Measurements from ENCODE around the gene MPC1. TPM values are rescaled to one million over a fixed set of nuclear protein-coding genes. Genes with fewer than 3 reads are reported as not detected.
"Not testable (repeated sequence)": the region's sequence is repeated elsewhere in the genome, so short reads cannot be mapped to it uniquely, and the experiment has no call there.

MPC1 gene
- total and polyA plus RNA-seq, 8 donors, result 36.5 to 56.7 (median 42.8) TPM

DNA sequence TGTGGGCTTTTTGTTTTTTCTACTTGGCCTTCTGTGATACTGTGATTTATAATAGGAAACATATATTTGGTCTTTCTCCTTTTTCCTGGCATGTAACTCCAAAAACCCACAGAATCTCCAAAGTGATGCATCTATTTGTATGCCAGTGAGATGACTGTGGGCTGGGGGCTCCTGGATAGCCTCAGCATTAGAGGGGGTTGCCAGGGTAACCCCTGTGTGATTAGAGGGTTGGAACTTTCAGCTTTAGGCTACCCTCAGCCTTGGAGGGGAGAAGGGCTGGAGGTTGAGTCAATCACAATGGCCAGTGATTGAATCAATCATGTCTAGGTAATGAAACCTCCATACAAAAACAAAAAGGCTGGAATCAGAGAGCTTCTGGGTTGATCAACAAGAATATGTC is 29.8 kb downstream of the MPC1 start:
- H3K36me3 ChIP-seq, result no peaks in the 10 kb centered on the region
- H3K27me3 ChIP-seq, result no peaks in the 10 kb centered on the region
- ATAC-seq (no peak), DNase-seq (no peak)
- H3K27ac ChIP-seq, result no peak overlapping the region
- no peaks in the 10 kb centered on the region for H3K4me1 ChIP-seq
- H3K4me3 ChIP-seq, result no peak overlapping the region
- intact Hi-C loops (cut with DNase I), result no loop called here
- TF ChIP-seq, protein P1, sequence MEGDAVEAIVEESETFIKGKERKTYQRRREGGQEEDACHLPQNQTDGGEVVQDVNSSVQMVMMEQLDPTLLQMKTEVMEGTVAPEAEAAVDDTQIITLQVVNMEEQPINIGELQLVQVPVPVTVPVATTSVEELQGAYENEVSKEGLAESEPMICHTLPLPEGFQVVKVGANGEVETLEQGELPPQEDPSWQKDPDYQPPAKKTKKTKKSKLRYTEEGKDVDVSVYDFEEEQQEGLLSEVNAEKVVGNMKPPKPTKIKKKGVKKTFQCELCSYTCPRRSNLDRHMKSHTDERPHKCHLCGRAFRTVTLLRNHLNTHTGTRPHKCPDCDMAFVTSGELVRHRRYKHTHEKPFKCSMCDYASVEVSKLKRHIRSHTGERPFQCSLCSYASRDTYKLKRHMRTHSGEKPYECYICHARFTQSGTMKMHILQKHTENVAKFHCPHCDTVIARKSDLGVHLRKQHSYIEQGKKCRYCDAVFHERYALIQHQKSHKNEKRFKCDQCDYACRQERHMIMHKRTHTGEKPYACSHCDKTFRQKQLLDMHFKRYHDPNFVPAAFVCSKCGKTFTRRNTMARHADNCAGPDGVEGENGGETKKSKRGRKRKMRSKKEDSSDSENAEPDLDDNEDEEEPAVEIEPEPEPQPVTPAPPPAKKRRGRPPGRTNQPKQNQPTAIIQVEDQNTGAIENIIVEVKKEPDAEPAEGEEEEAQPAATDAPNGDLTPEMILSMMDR (IDR thresholded peaks at IDR 0.05), result no peak
- H3K9me3 ChIP-seq, result peaks cover 0 to 10% of the 10 kb centered on the region in 2 donors

DNA sequence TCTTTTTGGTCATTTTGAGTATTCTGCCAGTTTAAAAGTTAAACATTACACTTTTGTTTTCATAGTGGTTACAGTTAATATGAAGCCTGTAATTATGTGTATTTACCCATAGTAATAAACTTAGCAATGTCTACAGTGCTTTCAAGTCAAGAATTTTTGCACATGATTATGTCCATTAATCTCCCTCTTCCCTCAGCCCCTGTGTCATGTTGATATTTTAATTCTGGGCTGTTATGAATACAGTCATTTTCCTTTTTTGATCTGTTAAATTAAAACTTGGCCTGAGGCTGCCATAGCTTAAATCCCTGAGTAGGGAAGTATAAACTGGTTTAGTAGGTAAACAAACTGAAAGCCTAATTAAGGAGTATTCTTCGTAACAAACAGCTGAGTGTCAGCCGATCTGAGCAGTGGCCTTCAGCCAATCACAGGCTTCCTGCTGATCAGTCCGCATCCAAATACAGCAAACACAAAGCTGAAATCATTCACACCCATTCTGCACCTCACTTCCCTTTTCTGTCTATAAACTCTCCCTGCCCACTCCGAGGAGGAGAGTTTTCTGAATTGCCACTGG is 30.9 kb downstream of the MPC1 start:
- ATAC-seq, result peak; percentile 78
- H3K27ac ChIP-seq, result no peak overlapping the region
- H3K9me3 ChIP-seq, result peaks cover 0 to 10% of the 10 kb centered on the region in 2 donors
- intact Hi-C loops (cut with DNase I), result no loop called here
- H3K36me3 ChIP-seq, result no peaks in the 10 kb centered on the region
- H3K4me3 ChIP-seq, result no peak overlapping the region
- peaks cover 0 to 5% of the 10 kb centered on the region in 2 donors for H3K4me1 ChIP-seq
- no peaks in the 10 kb centered on the region for H3K27me3 ChIP-seq
- TF ChIP-seq, protein P1 (IDR thresholded peaks at IDR 0.05), result no peak
- DNase-seq, result peak in 2 of 4 donors; percentile 15 to 37

DNA sequence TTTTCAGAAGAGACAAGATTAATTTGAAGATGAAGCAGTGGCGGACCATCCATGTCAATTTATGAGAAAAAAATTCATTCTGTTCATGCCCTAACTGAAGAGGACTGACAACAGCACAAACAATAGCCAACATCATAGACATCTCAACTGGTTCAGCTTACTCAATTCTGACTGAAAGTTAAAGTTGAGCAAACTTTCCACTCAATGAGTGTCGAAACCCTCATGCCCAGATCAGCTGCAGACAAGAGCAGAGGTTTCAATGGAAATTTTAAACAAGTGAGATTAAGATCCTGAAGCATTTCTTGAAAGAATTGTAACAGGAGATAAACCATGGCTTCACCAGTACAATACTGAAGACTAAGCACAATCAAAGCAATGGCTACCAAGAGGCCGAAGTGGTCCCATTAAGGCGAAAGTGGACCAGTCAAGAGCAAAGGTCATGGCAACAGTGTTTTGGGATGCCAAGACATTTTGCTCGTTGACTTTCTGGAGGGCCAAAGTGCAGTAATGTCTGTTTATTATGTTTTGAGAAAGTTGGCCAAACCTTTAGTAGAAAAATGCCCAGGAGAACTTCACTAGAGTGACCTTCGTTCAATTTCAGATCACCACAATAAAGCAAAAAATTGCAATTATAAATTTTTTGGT is 34.3 kb downstream of the MPC1 start:
- Histone ChIP-seq H3K36me3 (no peaks in the 10 kb centered on the region), H3K4me1 (peaks cover 0 to 7% of the 10 kb centered on the region in 2 donors), H3K27me3 (no peaks in the 10 kb centered on the region), H3K4me3 (no peak overlapping the region), H3K27ac (no peak overlapping the region), H3K9me3 (peaks cover 0 to 10% of the 10 kb centered on the region in 2 donors)
- intact Hi-C loops (cut with DNase I), result no loop called here
- ATAC-seq (no peak), DNase-seq (no peak)
- TF ChIP-seq, protein P1 (IDR thresholded peaks at IDR 0.05), result no peak

- H3K4me1 ChIP-seq, result peaks cover 0 to 11% of the 10 kb centered on the region in 2 donors
- no peak for DNase-seq
- H3K9me3 ChIP-seq, result peaks cover 0 to 10% of the 10 kb centered on the region in 2 donors
- ATAC-seq, result no peak
- H3K27me3 ChIP-seq, result no peaks in the 10 kb centered on the region
- H3K27ac ChIP-seq, result no peak overlapping the region
- TF ChIP-seq, protein P1 (IDR thresholded peaks at IDR 0.05), result no peak
- no peaks in the 10 kb centered on the region for H3K36me3 ChIP-seq
- H3K4me3 ChIP-seq, result no peak overlapping the region
- intact Hi-C loops (cut with DNase I), result no loop called here
Observed at GRCh38 chr6:166346965-166347364, 35.8 kb downstream of the MPC1 start.

GRCh38 chr6:166346449-166346848 is 36.3 kb downstream of the MPC1 start:
- ATAC-seq, result no peak

DNA sequence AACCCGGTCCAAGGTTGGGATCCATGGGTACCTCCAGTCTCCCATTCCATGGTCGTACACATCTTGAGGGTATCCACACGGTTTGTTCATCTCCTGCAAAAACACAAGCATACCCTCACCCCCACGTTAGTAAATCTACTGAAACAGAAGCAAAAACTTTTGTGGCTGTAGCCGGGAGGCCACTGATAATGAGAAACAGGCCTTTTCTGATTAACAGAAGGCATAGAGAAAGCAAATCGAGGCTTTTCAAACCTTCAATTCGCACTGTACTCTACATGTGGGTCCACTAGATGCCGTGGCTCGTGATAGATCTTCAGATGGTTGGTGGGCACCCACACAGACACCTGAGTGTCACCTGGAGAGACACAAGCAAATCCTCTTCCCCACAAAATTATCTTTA is 37.1 kb downstream of the MPC1 start:
- ATAC-seq; H3K9me3 ChIP-seq; H3K4me3 ChIP-seq; intact Hi-C loops (cut with DNase I); DNase-seq; H3K36me3 ChIP-seq; H3K27ac ChIP-seq; H3K27me3 ChIP-seq: not testable (repeated sequence)
- peaks cover 9 to 22% of the 10 kb centered on the region in 2 donors for H3K4me1 ChIP-seq

More at GRCh38 chr6:166346449-166346848, 36.3 kb downstream of the MPC1 start:
- Histone ChIP-seq H3K9me3 (peaks cover 0 to 10% of the 10 kb centered on the region in 2 donors), H3K27ac (no peak overlapping the region), H3K27me3 (no peaks in the 10 kb centered on the region), H3K4me3 (no peak overlapping the region), H3K36me3 (no peaks in the 10 kb centered on the region), H3K4me1 (peaks cover 2 to 14% of the 10 kb centered on the region in 2 donors)
- TF ChIP-seq, protein P1 (IDR thresholded peaks at IDR 0.05), result no peak
- DNase-seq, result no peak
- intact Hi-C loops (cut with DNase I), result no loop called here

GRCh38 chr6:166344921-166345320 is 37.8 kb downstream of the MPC1 start:
- H3K27ac ChIP-seq; ATAC-seq; H3K9me3 ChIP-seq; H3K27me3 ChIP-seq; H3K36me3 ChIP-seq; intact Hi-C loops (cut with DNase I); DNase-seq; H3K4me3 ChIP-seq: not testable (repeated sequence)
- peaks cover 10 to 29% of the 10 kb centered on the region in 2 donors for H3K4me1 ChIP-seq

Data from left lung (tissue), 10 donors.